NCI-H2081 treated with DMSO at 0.1 percent for 48 hours (cell line): ENCODE results near the gene SYP.
"Not testable (repeated sequence)": the region's sequence is repeated elsewhere in the genome, so short reads cannot be mapped to it uniquely, and the experiment has no call there.

Source experiments
- DNase-seq: peaks from one replicate; lab custom pipeline; 2025; lab: John Stamatoyannopoulos, UW

SYP gene

DNA sequence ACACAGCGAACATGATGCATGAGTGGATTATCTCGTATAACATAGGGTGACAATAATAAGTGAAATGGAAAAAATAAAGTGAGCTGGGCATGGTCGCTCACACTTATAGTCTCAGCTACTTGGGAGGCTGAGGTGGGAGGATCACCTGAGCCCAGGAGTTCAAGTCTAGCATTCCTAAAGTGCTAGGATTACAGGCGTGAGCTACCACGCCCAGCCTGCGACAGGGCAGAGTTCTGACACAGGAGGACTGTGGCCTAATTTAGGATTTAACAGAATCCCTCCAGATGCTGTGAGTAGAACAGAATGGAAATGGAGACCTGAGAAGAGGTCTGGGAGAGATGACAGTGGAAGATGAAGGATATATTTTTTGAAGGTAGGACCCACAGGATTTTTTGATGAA, 10.4 kb downstream of the SYP start:
- no peak for DNase-seq

DNA sequence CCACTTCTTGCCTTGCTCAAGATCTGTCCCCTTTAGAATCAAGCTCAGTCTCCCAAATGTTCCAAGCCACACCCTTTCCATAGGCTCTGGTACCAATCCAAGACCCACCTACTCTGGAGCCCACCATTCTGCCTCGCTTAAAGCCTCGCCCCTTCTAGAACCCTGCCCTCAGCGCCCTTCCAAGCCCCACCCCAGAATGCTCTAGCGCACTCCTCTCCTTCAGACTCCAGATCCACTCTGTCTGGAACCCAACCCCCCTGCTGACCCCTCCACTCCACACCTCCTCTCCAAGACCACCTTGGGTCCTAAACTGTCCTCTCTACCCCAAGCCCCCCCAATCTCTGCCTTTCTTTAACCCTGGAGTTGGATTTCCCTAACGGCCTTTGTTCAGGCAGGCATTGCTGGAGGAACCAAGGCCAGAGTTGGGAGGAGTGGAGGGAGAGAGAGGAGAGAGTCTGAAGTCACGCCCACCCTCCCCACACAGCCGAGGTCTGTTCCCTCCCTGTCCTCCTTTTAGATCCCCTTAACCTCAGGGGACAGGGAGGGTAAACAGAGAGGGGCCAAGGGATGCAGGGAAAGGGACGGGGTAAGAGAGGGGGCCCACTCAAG, 11.4 kb downstream of the SYP start:
- DNase-seq = no peak

DNA sequence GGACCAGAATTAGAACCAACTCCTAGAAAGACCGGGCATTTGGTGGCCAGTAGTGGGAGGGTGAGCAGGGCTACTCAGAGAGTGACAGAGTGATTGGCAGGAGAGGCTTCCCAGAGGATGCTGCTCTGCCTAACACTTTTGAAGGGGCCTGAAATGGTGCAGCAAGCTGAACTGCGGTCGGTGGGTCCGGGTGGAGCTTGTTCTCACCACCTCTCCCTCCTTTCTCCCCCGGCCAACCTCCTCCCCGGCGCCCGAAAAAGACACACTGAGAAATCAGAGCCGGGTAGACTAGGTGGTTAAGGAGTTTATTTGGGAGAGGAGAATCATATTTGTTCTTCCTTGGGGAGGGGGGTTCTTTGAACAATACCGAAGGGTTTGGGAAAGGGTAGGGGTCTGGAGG, 12.5 kb downstream of the SYP start:
- no peak for DNase-seq

DNA sequence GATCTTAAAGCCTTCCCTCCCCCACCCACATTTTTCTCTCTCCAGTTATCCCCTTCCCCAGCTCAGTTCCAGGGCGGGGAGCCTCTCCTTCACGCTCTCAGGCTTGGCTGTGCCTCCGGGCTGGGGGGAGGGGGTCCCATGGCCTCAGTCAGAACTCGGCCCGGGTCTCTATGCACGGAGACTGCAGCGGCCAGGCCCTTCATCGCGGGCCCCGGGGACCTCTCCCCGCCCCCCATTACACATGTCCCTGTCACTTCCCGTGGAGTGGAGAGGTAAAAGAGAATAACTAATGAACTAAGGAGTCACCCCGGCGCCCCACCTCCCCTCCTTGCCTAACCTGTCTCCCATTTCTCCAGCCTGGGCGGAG, 13.0 kb downstream of the SYP start:
- no peak for DNase-seq

DNA sequence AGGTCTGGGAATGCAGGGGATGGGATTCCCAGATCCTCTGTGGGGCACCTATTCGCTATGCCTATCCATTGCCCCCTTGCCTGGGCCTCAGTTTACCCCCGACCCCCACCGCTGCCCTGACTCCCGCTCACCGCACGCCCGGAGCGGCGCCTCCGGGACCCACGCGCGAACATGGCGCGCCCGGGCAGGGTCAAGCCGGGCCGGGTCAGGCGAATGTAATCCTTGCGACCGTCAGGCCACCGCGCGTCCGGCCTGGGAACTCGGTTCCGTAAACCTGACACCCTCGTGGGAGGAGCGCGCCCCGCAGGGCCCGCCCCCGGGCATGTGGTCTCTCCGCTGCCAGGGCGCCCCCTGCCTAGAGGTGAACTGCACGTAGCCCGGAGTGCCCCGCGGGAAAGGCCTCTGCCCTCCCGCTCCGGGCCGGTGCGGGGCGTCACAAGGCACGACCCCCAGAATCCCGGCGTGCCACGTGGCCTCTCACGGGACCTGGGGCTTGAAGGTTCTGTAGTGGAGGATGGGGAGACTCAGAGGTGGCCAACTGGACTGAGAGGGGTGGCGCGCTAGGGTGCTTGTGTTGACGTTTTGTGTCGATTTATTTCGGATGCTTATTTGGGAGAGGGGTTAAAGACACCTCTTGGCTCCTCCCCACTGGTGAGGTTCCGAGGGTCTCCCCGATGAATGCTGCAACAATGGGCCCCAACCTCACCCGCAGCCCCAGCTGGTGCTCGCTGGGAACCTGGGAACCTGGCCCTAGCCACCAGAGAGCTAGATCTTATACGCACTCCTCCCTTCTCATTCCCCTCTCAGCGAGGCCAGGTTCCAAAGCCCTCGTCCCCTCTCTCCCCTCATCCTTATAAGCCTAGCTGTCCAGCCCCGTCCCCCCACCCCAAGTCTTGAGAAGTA, 13.6 kb downstream of the SYP start, which contains the start of gene PRICKLE3:
TSS of gene PRICKLE3 (minus strand) at position 249 of the 903 bp plus-strand sequence. CDS start at position 173, 76 bp downstream.
- no peak for DNase-seq

DNA sequence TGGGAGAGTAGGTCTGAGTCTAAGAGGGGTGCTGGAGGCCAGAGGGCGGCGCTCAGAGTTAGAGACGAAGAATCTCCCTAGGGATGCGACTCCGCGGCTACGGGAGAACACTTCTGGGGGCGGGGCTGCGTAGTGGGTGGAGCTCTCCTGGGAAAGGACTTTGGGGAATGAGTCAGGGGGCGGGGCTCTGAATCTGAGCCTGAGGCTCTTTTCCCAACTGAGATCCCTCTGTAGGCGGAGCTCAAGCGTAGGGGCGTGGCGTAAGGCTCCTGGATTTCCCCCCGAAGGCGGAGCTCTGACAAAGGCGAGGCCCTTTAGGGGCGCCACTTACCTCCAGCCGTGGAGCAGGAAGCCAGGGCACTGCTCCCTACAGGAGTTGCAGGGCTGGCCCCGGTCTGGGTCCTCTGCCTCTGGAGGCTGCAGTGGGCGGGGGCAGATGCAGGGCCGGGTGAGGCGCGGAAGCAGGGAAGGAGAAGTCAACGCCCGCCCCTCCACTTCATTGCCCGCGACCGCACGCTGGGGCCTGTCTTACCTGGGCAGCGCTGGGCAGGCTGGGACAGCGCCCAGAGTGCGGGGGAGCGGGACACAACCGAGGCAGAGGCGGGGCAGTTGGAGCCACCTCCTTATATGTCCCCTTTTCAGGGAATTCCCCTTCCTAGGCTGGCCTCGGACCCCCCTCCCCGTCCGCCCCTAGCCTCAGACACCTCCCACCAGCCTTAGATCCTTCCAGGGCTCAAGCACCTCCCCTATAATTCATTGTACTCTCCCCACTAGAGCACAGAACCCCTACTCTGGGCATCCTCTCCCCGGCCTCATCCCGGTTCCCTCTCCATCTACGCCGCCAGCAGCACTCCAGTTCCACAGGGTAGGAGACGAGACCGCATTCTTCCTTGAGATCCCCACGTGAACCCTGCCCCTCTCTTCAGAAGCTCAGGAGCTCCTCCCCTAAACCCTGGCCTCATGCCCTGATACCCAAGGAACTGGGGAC, 15.4 kb downstream of the SYP start:
- DNase-seq = peak; percentile 33

DNA sequence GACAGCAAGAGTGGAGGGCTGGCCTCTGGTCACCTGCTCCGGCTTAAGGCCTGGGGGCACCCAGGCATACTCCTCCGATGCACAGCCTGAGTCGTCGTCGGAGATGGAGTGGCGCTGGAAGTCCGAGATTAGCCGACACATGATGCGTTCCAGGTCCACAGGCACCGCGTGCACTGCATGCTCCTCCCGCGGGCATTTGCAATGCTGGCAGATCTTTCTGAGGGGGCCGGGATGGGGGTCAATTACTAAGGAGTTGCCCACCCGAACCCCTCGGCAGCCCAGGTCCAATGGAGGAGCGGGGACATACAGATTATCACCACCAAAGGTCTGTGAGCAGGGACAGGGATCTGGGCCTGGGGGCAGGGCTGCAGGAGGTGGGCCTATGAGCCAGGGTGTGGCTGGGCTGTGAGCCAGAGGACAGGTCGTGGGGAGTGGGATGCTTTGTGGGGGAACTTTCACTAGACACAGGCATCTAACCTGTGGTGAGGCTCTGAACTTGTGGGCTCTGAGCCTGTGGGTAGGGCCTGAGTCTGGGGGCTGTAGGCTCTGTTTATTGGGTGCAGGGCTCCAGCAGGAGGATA, 16.2 kb downstream of the SYP start:
- DNase-seq = no peak

DNA sequence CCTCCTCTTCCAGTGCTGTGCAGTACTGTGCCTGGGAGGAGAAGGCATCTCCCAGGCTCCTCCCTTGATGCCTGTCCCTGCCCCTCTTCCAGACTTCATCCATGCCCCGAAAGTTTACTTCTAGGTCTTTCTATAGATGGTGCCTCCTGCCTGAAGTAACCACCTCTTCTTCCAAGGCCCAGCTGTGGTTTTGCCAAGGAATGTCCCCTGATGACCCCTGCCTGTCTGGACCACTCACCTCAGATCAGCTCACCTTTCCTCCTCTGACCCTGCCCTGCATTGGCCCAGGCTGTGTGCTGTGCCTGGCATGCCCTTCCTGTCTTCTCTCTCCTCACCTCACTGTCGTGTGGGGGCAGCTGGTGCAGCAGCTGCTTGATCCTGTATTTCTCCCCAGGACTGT, 20.6 kb downstream of the SYP start:
- DNase-seq = no peak

DNA sequence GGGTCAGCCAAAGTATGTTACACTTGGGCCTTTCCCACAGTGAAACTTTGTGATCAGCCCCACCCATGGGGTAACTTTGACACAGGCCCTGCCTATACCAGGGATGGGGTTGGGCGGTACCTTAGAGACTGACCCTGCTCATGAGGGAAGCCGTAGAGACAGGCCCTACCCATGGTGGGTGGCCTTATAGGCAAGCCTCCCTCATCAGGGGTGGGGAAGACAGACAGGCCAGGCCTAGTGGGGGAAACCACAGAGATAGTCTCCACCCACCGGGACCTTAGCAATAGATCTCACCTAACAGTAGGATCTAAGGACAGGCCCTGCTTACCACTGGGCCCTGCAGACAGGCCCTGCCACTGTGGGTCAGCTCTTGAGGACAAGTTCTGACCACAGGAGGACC, 21.5 kb downstream of the SYP start:
- no peak for DNase-seq

DNA sequence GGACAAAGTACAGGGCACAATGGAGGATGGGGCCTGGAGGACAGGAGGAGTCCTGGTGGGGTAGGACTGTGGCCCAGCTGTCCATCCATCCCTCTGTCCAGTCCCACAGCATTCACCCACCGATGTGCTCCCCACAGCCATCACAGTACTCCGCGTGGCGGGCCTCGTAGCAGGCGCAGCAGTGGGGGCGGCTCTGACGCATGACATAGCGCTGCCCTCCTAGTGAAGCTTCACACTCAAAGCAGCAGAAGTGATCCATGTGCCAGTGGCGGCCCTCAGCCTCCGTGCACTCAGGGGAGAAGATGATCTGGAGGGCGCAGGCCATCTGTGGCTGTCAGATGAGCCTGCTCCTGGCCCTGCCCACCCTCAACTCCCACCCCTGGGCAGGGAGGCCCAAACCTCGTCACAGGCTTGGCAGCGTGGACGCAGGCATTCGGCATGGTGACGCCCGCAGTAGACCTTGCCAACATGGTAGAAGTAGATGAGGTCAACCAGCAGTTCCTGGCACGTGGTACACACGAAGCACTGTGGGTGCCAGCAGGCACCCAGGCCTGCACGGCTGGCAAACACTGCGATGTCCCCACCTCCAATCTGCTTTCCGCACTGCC, 22.0 kb downstream of the SYP start:
- no peak for DNase-seq

DNA sequence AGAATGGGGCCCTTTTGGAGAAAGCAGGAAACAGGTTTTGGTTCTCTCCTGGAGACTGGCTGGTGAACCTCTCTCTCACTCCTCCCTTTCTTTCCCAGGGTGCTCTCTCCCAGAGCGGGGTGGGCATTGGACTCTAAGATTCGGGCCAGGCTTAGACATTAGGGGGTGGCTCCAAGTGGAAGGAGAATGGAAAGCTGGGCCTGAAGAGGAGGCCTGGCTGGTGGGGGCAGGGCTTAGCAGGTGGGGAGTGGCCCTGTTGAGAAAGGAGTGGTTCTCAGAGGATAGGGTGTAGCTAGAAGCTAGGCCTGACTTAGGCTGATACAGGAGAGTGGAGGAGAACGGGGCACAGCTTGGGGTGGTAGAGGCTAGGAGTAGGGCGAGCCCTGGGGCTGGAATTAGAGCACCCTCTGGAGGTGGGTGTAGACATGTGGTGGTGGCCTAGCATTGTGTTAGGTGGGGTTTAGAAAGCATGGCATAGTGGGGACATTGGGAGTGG, 22.6 kb downstream of the SYP start:
- no peak for DNase-seq

DNA sequence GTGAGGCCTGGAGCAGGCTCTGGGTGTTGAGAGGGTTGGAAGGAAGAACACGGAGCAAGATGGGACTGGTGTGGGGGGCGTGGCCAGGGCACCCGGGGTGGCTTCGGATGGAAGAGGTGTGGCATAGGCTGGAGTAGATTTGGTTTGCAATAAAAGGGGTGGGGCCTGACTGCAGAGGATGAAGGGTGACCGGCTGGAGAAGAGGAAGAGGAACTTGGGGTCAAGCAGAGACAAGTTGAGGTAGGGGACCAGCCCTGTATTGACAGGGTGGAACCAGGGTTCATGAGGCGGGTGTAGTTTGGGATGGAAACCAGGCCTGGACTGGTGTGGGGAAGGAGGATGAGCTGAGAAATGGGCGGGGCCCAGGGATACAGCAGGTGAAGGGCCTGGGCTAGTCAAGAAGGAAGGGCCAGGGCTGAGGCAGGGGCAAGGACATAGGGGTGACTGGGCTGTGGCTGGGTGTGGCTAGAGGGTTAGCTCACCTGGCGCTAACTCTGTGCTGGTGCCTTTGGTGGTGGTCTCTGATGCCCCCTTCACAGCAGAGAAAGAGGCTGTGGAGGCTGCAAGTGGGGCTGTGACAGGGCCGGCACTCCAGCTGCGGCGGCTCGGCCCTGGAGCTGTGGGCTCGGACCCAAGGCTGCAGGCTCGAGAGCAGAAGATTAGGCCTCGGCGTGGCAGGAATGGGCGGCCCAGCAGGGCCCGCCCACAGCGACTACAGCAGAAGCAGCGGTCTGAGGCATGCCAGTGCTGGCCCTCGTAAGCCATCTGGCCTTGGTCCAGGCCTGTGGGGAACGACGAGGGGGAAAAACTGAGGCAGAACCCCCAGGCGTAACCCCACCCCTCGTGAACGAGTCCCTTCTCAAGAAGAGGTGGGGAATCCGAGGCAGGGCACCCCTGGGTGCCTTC, 23.3 kb downstream of the SYP start:
- no peak for DNase-seq

DNA sequence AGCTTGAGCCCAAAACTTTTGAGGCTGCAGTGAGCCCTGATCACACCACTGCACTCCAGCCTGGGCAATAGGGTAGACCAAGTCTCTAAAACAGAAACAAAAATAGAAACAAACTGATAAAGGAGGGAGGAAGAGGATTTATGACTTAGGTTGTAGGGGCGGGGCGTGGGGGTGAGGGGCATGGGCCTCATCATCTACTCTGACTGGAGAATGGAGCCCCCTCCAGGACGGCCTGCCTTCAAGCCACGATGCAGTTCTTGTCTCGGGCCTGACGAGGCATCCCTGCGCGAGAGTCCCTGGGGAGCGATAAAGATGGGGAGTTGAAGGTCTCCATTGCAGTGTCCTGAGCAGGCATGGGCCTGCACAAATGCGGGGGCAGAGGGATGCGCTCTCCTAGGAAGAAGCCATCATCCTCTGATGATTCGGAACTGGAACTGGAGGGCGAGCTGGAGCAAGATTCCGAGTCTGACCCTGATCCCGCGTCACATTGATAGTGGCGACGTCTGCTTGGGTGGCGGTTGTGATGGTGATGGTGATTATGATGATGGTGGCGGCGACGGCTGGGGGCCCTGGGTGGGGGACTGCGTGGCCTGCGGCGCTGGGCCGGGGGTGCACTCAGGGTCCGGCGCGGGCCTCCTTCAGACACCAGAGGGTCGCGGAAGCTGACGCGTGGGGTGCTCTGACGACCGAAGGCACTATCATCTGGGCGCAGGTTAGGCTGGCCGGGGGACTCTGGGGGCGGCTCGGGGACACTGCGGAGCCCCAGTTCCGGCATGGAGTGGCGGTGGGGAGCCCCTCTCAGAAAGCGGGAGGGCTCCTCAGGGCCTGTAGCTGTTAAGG, 24.3 kb downstream of the SYP start:
- no peak for DNase-seq

DNA sequence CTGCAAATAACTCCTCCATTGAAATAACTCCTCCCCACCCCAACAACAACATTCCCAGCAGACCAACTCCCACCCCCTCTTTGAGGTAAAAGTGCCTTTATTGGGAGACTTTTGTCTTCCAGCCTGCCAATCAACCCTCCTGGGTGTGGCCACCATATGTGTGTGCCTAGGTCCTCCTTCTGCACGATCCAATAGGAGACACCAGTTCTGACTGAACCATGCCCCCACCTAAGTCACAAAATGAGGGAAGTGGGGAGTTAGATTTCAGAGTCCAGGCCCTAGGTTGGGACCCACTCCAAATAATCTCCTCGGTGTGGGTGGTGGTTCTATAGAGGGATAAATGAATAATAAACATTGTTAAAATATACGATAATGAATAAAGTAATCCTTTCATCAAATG, 25.3 kb downstream of the SYP start:
- no peak for DNase-seq

DNA sequence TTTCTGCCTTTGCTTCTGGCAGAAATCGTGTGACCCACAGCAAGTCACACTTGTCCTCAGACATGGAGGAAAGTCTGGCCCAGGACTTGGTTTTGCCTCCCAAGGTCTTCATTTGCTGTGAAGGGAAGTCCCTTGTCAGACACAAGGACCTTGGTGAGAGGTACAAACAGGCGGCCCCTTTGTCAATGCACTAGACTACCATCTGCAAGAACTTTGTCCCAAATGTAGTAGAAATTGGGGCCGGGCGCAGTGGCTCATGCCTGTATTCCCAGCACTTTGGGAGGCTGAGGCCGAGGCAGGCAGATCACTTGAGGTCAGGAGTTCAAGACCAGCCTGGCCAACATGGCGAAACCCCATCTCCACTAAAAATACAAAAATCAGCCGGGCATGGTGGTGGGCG, 26.4 kb downstream of the SYP start:
- not testable (repeated sequence) for DNase-seq

DNA sequence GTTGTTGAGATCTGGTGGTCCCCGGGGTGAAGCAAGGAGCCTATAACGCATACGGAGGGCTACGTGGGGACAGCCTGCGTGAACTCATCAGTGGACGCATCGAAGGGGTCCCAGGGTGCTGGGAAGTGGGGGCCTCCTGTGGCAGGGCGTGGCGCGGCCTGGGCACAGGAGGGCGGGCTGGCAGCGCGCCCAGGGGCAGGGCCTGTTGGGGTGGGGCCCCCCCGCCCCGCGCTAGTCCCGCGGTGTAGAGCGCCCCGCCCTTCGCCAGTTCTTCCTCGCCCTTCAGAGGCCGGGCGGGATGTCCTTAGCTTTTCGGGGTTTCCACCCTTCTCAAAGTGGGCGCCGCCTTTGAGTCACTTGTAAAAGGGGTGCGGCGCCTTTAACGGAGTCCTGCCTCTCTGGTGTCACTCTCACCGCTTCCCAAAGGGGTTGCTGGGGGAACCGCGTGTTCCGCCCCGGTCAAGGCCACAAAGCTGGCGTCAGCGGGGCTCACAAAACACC, 27.7 kb downstream of the SYP start:
- no peak for DNase-seq

DNA sequence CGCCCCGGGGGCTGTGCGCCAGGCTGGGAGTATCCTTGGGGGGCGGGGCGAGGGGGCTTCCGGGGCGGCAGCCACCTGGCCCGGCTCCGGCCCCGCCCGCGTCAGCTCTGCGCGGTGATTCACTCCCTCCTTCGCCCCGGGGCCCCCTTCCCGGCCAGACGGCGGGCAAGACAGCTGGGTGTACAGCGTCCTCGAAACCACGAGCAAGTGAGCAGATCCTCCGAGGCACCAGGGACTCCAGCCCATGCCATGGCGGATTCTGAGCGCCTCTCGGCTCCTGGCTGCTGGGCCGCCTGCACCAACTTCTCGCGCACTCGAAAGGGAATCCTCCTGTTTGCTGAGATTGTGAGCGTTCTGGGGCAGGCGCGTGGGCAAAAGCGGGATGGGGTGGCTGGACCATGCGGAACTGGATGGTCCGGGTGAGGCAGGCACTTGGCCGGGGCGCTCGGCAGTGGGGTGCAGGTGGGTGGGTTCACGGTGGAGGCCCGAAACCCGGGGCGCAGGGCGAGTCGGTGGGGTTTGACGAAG, 28.2 kb downstream of the SYP start, which contains the start of gene PLP2:
TSS of gene PLP2 (plus strand) at position 147 of the 528 bp plus-strand sequence. CDS start at position 250, 103 bp downstream.
- DNase-seq = peak; percentile 32

DNA sequence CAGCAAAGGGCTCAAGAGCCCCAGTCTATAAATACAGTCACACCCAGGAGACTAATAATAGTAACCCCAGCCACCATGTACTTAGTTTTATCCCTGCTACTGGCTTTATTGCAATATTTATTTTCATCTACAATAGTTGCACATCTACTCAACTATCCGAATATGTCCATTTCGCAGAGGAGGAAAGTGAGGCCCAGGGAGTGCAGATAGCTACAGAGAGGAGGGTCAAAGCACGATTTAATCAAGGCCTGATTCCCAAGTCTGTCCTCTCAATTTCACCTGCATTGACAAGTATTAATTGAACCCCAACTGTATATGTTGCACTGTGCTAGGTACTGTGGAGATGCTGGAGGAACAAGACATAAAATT, 32.3 kb downstream of the SYP start:
- no peak for DNase-seq
